ENCODE measurements around the gene CRYL1.

Gene CRYL1

GRCh38 chr13:20373861-20374260, 151.8 kb downstream of the CRYL1 start:
- Histone ChIP-seq H3K27ac (ENCODE audit: extremely low read depth, low read depth, low read length) (no peak overlapping the region), H3K36me3 (ENCODE audit: control insufficient read depth in 2 of 2, insufficient read depth in 1 of 2, low read length in 2 of 2) (no peaks in the 10 kb centered on the region), H3K4me3 (ENCODE audit: low read depth, low read length) (no peak overlapping the region), H3K9me3 (ENCODE audit: control insufficient read depth, insufficient read depth, low read depth, low read length) (no peaks in the 10 kb centered on the region), H3K4me1 (ENCODE audit: control insufficient read depth, insufficient read depth, low read length) (no peaks in the 10 kb centered on the region)
- POLR2A ChIA-PET: no interaction called here
- CTCF ChIA-PET: interaction anchor here (0.6 kb wide), 1 partner anchor 9 kb away, joined by 3 read pairs; no protein-coding TSS in a partner anchor
- TF ChIP-seq ZNF571 (tag by site-specific recombination; IDR thresholded peaks at IDR 0.05): no peak
- no peak for TF ChIP-seq INSM2 (tag by site-specific recombination; IDR thresholded peaks at IDR 0.05)
- TF ChIP-seq ZNF747 (tag by site-specific recombination; IDR thresholded peaks at IDR 0.05): no peak
- no peak for TF ChIP-seq ZNF239 (tag by site-specific recombination; IDR thresholded peaks at IDR 0.05)
- TF ChIP-seq ZNF596 (tag by site-specific recombination; IDR thresholded peaks at IDR 0.05): no peak

GRCh38 chr13:20371825-20372224, 153.8 kb downstream of the CRYL1 start:
- no peak overlapping the region for H3K27ac ChIP-seq (ENCODE audit: extremely low read depth, low read depth, low read length)
- no peaks in the 10 kb centered on the region for H3K9me3 ChIP-seq (ENCODE audit: control insufficient read depth, insufficient read depth, low read depth, low read length)
- TF ChIP-seq HOXA7 (CRISPR knock-in tag; IDR thresholded peaks at IDR 0.05; ENCODE audit: borderline replicate concordance): no peak
- TF ChIP-seq GLIS1 (tag by site-specific recombination; IDR thresholded peaks at IDR 0.05): no peak
- no peak for TF ChIP-seq SP2 (tag by site-specific recombination; IDR thresholded peaks at IDR 0.05)
- TF ChIP-seq ZNF175 (tag by site-specific recombination; IDR thresholded peaks at IDR 0.05): no peak
- no peak for TF ChIP-seq PRDM6 (tag by site-specific recombination; IDR thresholded peaks at IDR 0.05)
- TF ChIP-seq TRIM28 (IDR thresholded peaks at IDR 0.05; ENCODE audit: borderline replicate concordance, low read length): no peak
- no peak for TF ChIP-seq ZNF549 (tag by site-specific recombination; IDR thresholded peaks at IDR 0.05)
- no peak for TF ChIP-seq ZNF48 (tag by site-specific recombination; IDR thresholded peaks at IDR 0.05)
- no peak for TF ChIP-seq ZNF292 (tag by site-specific recombination; IDR thresholded peaks at IDR 0.05; ENCODE audit: borderline replicate concordance, low read depth)
- TF ChIP-seq ZNF621 (tag by site-specific recombination; IDR thresholded peaks at IDR 0.05): no peak
- TF ChIP-seq ZXDB (tag by site-specific recombination; IDR thresholded peaks at IDR 0.05): no peak
- TF ChIP-seq ZNF169 (tag by site-specific recombination; IDR thresholded peaks at IDR 0.05): no peak
- no peak for TF ChIP-seq ZNF354C (tag by site-specific recombination; IDR thresholded peaks at IDR 0.05; ENCODE audit: borderline replicate concordance, low read depth)
- TF ChIP-seq ZEB2 (tag by site-specific recombination; IDR thresholded peaks at IDR 0.05): no peak
- no peak for TF ChIP-seq HOXC10 (CRISPR knock-in tag; IDR thresholded peaks at IDR 0.05)
- TF ChIP-seq BCL11A (tag by site-specific recombination; IDR thresholded peaks at IDR 0.05; ENCODE audit: low read depth): no peak
- no peak for TF ChIP-seq MEIS1 (CRISPR knock-in tag; IDR thresholded peaks at IDR 0.05; ENCODE audit: borderline replicate concordance)
- no peak overlapping the region for H3K4me3 ChIP-seq (ENCODE audit: low read depth, low read length)
- CTCF ChIA-PET: no interaction called here
- no peaks in the 10 kb centered on the region for H3K36me3 ChIP-seq (ENCODE audit: control insufficient read depth in 2 of 2, insufficient read depth in 1 of 2, low read length in 2 of 2)
- POLR2A ChIA-PET: no interaction called here
- H3K4me1 ChIP-seq (ENCODE audit: control insufficient read depth, insufficient read depth, low read length): no peaks in the 10 kb centered on the region
